Adipocyte (in vitro differentiated cells): ENCODE results near the gene WDR27.

Source experiments
- DNase-seq: peaks from one replicate; pipeline ENCODE4 v3.0.0-alpha.2; 2015; ENCODE audit warnings: low read depth
- H3K27me3 ChIP-seq: replicated peaks from 2 replicates; pipeline ENCODE4 v1.7.0; 2013; ENCODE audit warnings: mild to moderate bottlenecking, low read length, moderate library complexity; ENCODE audit not compliant: control insufficient read depth, insufficient read depth
- H3K36me3 ChIP-seq: 2 replicates; pipeline ENCODE4 v1.7.0; 2013; ENCODE audit warnings: low read length, mild to moderate bottlenecking, moderate library complexity; ENCODE audit not compliant: control insufficient read depth, insufficient read depth, severe bottlenecking
- H3K4me1 ChIP-seq: 2 replicates; pipeline ENCODE4 v1.7.0; 2013; ENCODE audit warnings: mild to moderate bottlenecking, low read length, moderate library complexity; ENCODE audit not compliant: control insufficient read depth, insufficient read depth
- H3K4me3 ChIP-seq: 2 replicates; pipeline ENCODE4 v1.7.0; 2013; ENCODE audit warnings: mild to moderate bottlenecking, low read length, moderate library complexity
- H3K9ac ChIP-seq: 2 replicates; pipeline ENCODE4 v1.7.0; 2013; ENCODE audit warnings: mild to moderate bottlenecking, low read length, moderate library complexity
- H3K9me3 ChIP-seq: 2 replicates; pipeline ENCODE4 v1.7.0; 2013; ENCODE audit warnings: mild to moderate bottlenecking, low read length, moderate library complexity; ENCODE audit not compliant: control insufficient read depth

The WDR27 gene

DNA sequence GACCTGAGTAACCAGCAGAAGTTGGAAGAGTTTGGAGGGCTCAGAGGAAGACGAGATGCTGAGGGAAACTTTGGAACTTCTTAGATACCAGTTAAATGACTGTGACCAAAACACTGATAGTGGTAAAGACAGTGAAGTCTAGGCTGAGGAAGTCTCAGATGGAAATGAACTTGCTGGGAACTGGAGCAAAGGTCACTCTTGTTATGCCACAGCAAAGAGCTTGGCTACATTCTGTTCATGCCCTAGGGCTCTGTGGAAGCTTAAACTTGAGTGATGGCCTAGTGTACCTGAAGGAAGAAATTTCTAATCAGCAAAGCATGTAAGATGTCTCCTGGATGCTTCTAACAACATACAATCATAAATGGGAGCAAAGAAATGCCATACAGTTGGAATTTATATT lies 24.7 kb downstream of the WDR27 start:
- Histone ChIP-seq H3K4me3 (no peak overlapping the region), H3K9ac (no peak overlapping the region), H3K4me1 (no peaks in the 10 kb centered on the region), H3K27me3 (no peaks in the 10 kb centered on the region), H3K9me3 (peaks cover 6% of the 10 kb centered on the region), H3K36me3 (peaks cover 5% of the 10 kb centered on the region)
- DNase-seq: peak; percentile 1

- H3K27me3 ChIP-seq: no peaks in the 10 kb centered on the region
- no peaks in the 10 kb centered on the region for H3K4me1 ChIP-seq
- DNase-seq: no peak
- H3K4me3 ChIP-seq: no peak overlapping the region
- H3K9me3 ChIP-seq: no peaks in the 10 kb centered on the region
- H3K36me3 ChIP-seq: peaks cover 5% of the 10 kb centered on the region
- H3K9ac ChIP-seq: no peak overlapping the region
Observed at GRCh38 chr6:169675011-169675410, 26.8 kb downstream of the WDR27 start.

- Histone ChIP-seq H3K9ac (no peak overlapping the region), H3K4me3 (no peak overlapping the region), H3K27me3 (no peaks in the 10 kb centered on the region), H3K9me3 (no peaks in the 10 kb centered on the region), H3K4me1 (no peaks in the 10 kb centered on the region), H3K36me3 (peaks cover 9% of the 10 kb centered on the region)
- no peak for DNase-seq
Observed at GRCh38 chr6:169671563-169671962, 30.3 kb downstream of the WDR27 start.

DNA sequence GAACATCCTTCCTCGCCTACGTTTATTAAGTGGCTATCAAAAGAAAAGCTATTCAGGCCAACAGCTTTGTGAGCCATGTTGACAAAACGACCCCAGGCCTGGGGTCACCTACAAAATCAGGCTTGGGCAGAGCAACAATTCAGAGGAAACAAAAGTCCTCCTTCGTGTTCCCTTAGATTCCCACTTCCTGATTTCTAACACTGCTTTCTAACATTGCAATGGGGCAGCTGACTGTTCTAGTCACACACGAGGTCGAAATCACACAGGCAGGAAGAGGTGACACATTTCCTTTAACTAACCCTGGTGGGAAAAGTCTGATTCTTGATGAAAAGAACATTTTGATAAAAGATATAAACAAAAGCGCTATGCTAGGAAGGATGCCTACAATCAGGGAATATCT lies 31.9 kb downstream of the WDR27 start:
- no peaks in the 10 kb centered on the region for H3K27me3 ChIP-seq
- no peaks in the 10 kb centered on the region for H3K4me1 ChIP-seq
- H3K36me3 ChIP-seq: peaks cover 9% of the 10 kb centered on the region
- no peak overlapping the region for H3K9ac ChIP-seq
- H3K9me3 ChIP-seq: no peaks in the 10 kb centered on the region
- H3K4me3 ChIP-seq: no peak overlapping the region
- no peak for DNase-seq

DNA sequence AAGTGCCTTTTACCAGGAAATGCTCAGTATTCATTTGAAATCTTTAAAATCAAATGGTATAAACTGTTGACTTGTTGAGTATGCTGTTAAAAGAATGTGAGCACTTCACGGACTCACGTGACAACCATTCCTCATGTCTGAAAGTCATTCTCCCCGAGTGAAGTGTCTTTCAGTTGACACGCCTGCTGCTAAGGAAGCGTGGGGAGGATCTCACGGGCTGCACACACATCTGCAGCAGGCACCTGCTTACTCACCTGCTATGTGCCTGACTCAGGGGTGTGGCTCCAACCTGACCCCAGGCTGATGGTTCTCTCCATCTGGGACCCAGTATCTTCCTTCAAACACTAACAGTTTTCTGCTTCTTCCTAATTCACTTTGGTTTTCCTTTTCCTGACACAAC lies 32.7 kb downstream of the WDR27 start:
- H3K9me3 ChIP-seq: no peaks in the 10 kb centered on the region
- H3K27me3 ChIP-seq: no peaks in the 10 kb centered on the region
- H3K9ac ChIP-seq: no peak overlapping the region
- peaks cover 10% of the 10 kb centered on the region for H3K36me3 ChIP-seq
- no peaks in the 10 kb centered on the region for H3K4me1 ChIP-seq
- DNase-seq: no peak
- no peak overlapping the region for H3K4me3 ChIP-seq

DNA sequence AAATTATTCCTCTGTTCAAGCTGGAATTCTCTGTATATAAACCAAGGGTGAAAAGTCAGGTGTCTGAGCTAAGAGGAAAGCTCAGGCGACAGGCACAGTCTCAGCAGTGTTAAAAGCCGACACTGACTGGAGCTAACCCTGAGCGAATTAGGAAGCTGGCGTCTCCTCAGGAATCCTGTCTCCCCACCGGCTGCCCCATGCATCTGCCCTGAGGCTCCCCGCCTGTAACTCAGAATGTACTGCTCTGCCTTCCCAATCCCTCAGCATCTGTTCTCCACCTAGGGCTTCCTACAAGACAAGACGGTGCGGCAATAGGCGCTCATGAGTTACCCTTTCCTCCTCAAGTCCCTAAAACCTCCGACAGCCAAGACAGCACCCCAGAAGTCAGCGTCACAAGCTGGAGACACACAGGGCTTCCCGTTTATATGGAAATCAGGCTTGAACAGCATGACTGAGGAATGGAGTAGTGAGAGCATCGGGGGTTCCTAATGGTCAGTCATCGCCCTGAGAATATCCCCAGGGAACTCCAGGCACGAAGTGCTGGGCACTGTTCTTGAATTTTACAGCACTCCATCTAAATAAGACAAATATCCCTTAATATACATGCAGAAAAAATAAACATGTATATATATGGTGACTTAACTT lies 33.5 kb downstream of the WDR27 start:
- no peak for DNase-seq
- Histone ChIP-seq H3K4me1 (no peaks in the 10 kb centered on the region), H3K4me3 (no peak overlapping the region), H3K9me3 (no peaks in the 10 kb centered on the region), H3K9ac (no peak overlapping the region), H3K36me3 (peaks cover 19% of the 10 kb centered on the region), H3K27me3 (no peaks in the 10 kb centered on the region)

GRCh38 chr6:169667716-169668115 lies 34.1 kb downstream of the WDR27 start:
- no peaks in the 10 kb centered on the region for H3K9me3 ChIP-seq
- no peaks in the 10 kb centered on the region for H3K4me1 ChIP-seq
- H3K27me3 ChIP-seq: no peaks in the 10 kb centered on the region
- no peak overlapping the region for H3K4me3 ChIP-seq
- DNase-seq: no peak
- peaks cover 20% of the 10 kb centered on the region for H3K36me3 ChIP-seq
- no peak overlapping the region for H3K9ac ChIP-seq

DNA sequence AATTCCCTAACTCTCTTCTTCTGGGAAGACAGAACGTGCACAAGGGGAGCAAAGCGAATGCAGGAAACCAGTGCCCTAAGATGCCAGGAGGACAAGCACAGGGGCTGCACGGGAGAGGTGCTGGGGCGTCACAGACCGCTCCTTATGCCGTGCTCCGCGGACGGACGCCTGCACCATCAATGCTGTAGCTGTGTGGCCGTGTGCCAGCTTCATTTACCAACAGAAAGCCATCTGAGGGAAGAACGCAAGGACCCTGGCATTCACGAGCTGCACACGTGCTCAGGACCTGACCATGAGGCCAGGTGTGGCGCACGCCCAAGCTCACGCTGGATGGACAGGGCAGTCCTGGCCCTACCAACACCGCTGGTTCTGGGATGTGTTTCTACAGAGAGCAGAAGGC lies 35.4 kb downstream of the WDR27 start:
- DNase-seq: no peak
- no peaks in the 10 kb centered on the region for H3K4me1 ChIP-seq
- H3K9ac ChIP-seq: no peak overlapping the region
- H3K9me3 ChIP-seq: no peaks in the 10 kb centered on the region
- H3K36me3 ChIP-seq: peaks cover 20% of the 10 kb centered on the region
- H3K27me3 ChIP-seq: no peaks in the 10 kb centered on the region
- no peak overlapping the region for H3K4me3 ChIP-seq

- Histone ChIP-seq H3K9ac (no peak overlapping the region), H3K36me3 (peaks cover 20% of the 10 kb centered on the region), H3K4me3 (no peak overlapping the region), H3K9me3 (no peaks in the 10 kb centered on the region), H3K4me1 (no peaks in the 10 kb centered on the region), H3K27me3 (no peaks in the 10 kb centered on the region)
- DNase-seq: no peak
Observed at GRCh38 chr6:169665289-169665688, 36.5 kb downstream of the WDR27 start.

DNA sequence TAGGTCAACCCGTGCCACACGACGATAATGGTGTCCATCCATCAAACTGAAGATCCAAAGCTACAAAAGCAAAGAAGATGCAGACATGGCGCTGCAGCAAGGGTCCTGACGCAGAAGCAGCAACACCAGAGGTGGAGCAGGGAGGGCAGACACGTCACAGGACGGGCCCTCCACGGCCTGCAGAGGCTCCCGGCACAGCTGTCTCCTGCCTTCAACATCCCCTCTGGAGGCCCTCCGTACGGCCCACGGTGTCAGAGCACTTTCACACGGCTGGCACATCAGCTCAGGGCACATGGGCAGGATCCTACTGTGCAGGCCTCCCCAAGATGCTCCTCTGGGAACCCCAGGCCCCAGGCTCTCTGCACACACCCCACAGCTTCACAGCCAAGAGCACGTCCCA lies 37.6 kb downstream of the WDR27 start:
- Histone ChIP-seq H3K27me3 (no peaks in the 10 kb centered on the region), H3K4me1 (no peaks in the 10 kb centered on the region), H3K4me3 (no peak overlapping the region), H3K9me3 (no peaks in the 10 kb centered on the region), H3K36me3 (peaks cover 20% of the 10 kb centered on the region), H3K9ac (no peak overlapping the region)
- DNase-seq: no peak

- no peaks in the 10 kb centered on the region for H3K9me3 ChIP-seq
- no peaks in the 10 kb centered on the region for H3K4me1 ChIP-seq
- H3K9ac ChIP-seq: no peak overlapping the region
- H3K36me3 ChIP-seq: peaks cover 20% of the 10 kb centered on the region
- no peak for DNase-seq
- no peaks in the 10 kb centered on the region for H3K27me3 ChIP-seq
- no peak overlapping the region for H3K4me3 ChIP-seq
Observed at GRCh38 chr6:169663468-169663867, 38.4 kb downstream of the WDR27 start.

GRCh38 chr6:169661391-169661756 lies 40.5 kb downstream of the WDR27 start:
- no peak overlapping the region for H3K9ac ChIP-seq
- peaks cover 15% of the 10 kb centered on the region for H3K36me3 ChIP-seq
- H3K27me3 ChIP-seq: no peaks in the 10 kb centered on the region
- no peaks in the 10 kb centered on the region for H3K4me1 ChIP-seq
- DNase-seq: no peak
- H3K9me3 ChIP-seq: no peaks in the 10 kb centered on the region
- H3K4me3 ChIP-seq: no peak overlapping the region
